GM12865 (cell line): Measurements from ENCODE around the gene PCIF1.

Experiments used
- DNase-seq: peaks from one replicate; pipeline ENCODE4 v3.0.0; 2010; ENCODE audit warnings: low read depth
- H3K4me3 ChIP-seq: 2 replicates; pipeline ENCODE4 v1.5.1; 2011; ENCODE audit warnings: mild to moderate bottlenecking, low read depth, low read length, control low read depth
- CTCF ChIP-seq: IDR thresholded peaks from 2 replicates; pipeline ENCODE4 v1.5.1; 2011; ENCODE audit warnings: low read length, control low read depth, low read depth, inconsistent platforms; ENCODE audit not compliant: insufficient read depth; ENCODE audit errors: missing control alignments

PCIF1 gene

GRCh38 chr20:45959956-45960630 is 25.6 kb downstream of the PCIF1 start:
- peak; percentile 56 for DNase-seq

GRCh38 chr20:45962031-45962755 is 27.7 kb downstream of the PCIF1 start:
- DNase-seq: no peak
- no peak overlapping the region for H3K4me3 ChIP-seq
- no peak for TF ChIP-seq CTCF

More at GRCh38 chr20:45959956-45960630, 25.6 kb downstream of the PCIF1 start:
- no peak for TF ChIP-seq CTCF
- no peak overlapping the region for H3K4me3 ChIP-seq

GRCh38 chr20:45963059-45964005 is 28.8 kb downstream of the PCIF1 start:
- H3K4me3 ChIP-seq: no peak overlapping the region
- peak; percentile 13 for TF ChIP-seq CTCF
- DNase-seq: peak; percentile 74

GRCh38 chr20:45964006-45964400 is 29.5 kb downstream of the PCIF1 start:
- DNase-seq: no peak
- no peak for TF ChIP-seq CTCF
- H3K4me3 ChIP-seq: no peak overlapping the region

GRCh38 chr20:45965169-45966002 is 30.9 kb downstream of the PCIF1 start:
- peak; percentile 64 for DNase-seq
- no peak overlapping the region for H3K4me3 ChIP-seq
- TF ChIP-seq CTCF: no peak

GRCh38 chr20:45967551-45968080 is 33.1 kb downstream of the PCIF1 start:
- no peak overlapping the region for H3K4me3 ChIP-seq
- TF ChIP-seq CTCF: no peak
- DNase-seq: no peak
